A172 (cell line): Measurements from ENCODE around the gene MUC16. TPM values are rescaled to one million over a fixed set of nuclear protein-coding genes. Genes with fewer than 3 reads are reported as not detected.

Experiments
- DNase-seq: peaks from one replicate; pipeline ENCODE4 v3.0.0-alpha.2; 2015; ENCODE audit warnings: low spot score
- total RNA-seq: library from RNA; depleted of rRNA; stranded (reverse); fragments of >200 nt; shearing (Covaris generic); gene quantifications from 2 replicates; pipeline ENCODE4 v1.2.3, GENCODE V29; 2014; rRNA removed

Gene MUC16
- total RNA-seq, 1 experiment from 2014 or later = not detected

GRCh38 chr19:9009431-9009830 is 778 bp downstream of the MUC16 start:
- no peak for DNase-seq

- DNase-seq = no peak
Measured at GRCh38 chr19:9008667-9009066, 1.5 kb downstream of the MUC16 start.

GRCh38 chr19:9000933-9001332 is 9.3 kb downstream of the MUC16 start:
- no peak for DNase-seq

- no peak for DNase-seq
Measured at GRCh38 chr19:8988204-8988603, 22.0 kb downstream of the MUC16 start.

- DNase-seq = no peak
Measured at GRCh38 chr19:8986296-8986695, 23.9 kb downstream of the MUC16 start.

- peak; percentile 25 for DNase-seq
Measured at GRCh38 chr19:8973501-8974091, 36.6 kb downstream of the MUC16 start.

- DNase-seq = no peak
Measured at GRCh38 chr19:8965887-8966286, 44.3 kb downstream of the MUC16 start.

Other genes with a start within 250 kb of the MUC16 start
- gene ZNF558, start 178.1 kb downstream of the MUC16 start, total RNA-seq = 19.3 and 20.0 TPM in 2 replicates
- not detected in 2 replicates for gene MBD3L1, start 178.0 kb downstream of the MUC16 start, total RNA-seq
- gene OR1M1, start 76.7 kb upstream of the MUC16 start, total RNA-seq = not detected in 2 replicates
- not detected in 2 replicates for gene OR7G2, start 97.1 kb upstream of the MUC16 start, total RNA-seq
- gene OR7G1, start 105.4 kb upstream of the MUC16 start, total RNA-seq = not detected in 2 replicates
- not detected in 2 replicates for gene OR7G3, start 116.5 kb upstream of the MUC16 start, total RNA-seq
- gene ZNF317, start 130.0 kb upstream of the MUC16 start, total RNA-seq = 16.4 and 20.1 TPM in 2 replicates
- gene OR7D2, start 168.6 kb upstream of the MUC16 start, total RNA-seq = not detected in 2 replicates
- gene OR7D4, start 209.2 kb upstream of the MUC16 start, total RNA-seq = not detected in 2 replicates
- gene OR7E24, start 240.5 kb upstream of the MUC16 start, total RNA-seq = not detected in 2 replicates